K562 (cell line): Measurements from ENCODE around the gene JADE3. TPM values are rescaled to one million over a fixed set of nuclear protein-coding genes. Genes with fewer than 3 reads are reported as not detected.

Experiments used
- ATAC-seq: fragments of 200-7000 bp; cut with Tn5 transposase; 3 replicates; pipeline ENCODE4 v1.9.1; 2020; ENCODE audit warnings: moderate library complexity
- BruUV-seq: library from RNA; stranded (reverse); fragments of 400-500 nt; replicated peaks from 2 replicates; lab custom pipeline; 2021; lab: Mats Ljungman, UMichigan
- CTCF ChIA-PET: fragments of 300-600 bp; formaldehyde crosslinking; extraction: SDS; loops from one replicate; lab custom pipeline; 2021; ENCODE audit warnings: low intra/inter-chr PET ratio; lab: Yijun Ruan, JAX
- POLR2A ChIA-PET: fragments of 300-600, 350-650 bp; sonication (Branson Sonifier 250); formaldehyde crosslinking; extraction: SDS; loops from one replicate; lab custom pipeline; 2021; ENCODE audit warnings: antibody characterized with exemption, inconsistent platforms; lab: Yijun Ruan, JAX
- DNase-seq, 4 experiments: peaks; one replicate each; pipeline versions ENCODE4 v3.0.0 to v3.0.0-alpha.2; 2011 to 2018; ENCODE audit warnings: low spot score in 3 of 4, mixed read lengths in 3 of 4; ENCODE audit errors: extremely low read depth in 1 of 4
- FAIRE-seq: peaks from 2 replicates; lab custom pipeline; 2011; peaks lifted over from hg19 to GRCh38; lab: Jason Lieb, UNC
- H2AFZ ChIP-seq: 2 replicates; pipeline ENCODE4 v1.6.0; 2011; ENCODE audit warnings: low read depth, low read length, control low read depth, inconsistent platforms
- H3K27ac ChIP-seq: fragments of 200-600 bp; 3 replicates; pipeline ENCODE4 v1.8.0; 2011; ENCODE audit warnings: low read depth, mild to moderate bottlenecking, control low read depth, inconsistent platforms, low read length, moderate library complexity, mixed read lengths; ENCODE audit errors: extremely low read depth
- H3K27me3 ChIP-seq, 2 experiments: fragments of 300-600 bp in 1 of 2; 2 replicates in 1 of 2; 3 replicates in 1 of 2; pipeline versions ENCODE4 v1.6.0 to v1.8.0; 2011; ENCODE audit warnings: inconsistent platforms in 2 of 2, low read length in 2 of 2, mild to moderate bottlenecking in 1 of 2, mixed read lengths in 1 of 2, moderate library complexity in 1 of 2; ENCODE audit not compliant: control insufficient read depth in 2 of 2, insufficient read depth in 2 of 2
- H3K36me3 ChIP-seq: fragments of 300-600 bp; 3 replicates; pipeline ENCODE4 v1.8.0; 2011; ENCODE audit warnings: mild to moderate bottlenecking, low read length, inconsistent platforms; ENCODE audit not compliant: control insufficient read depth, insufficient read depth
- H3K4me1 ChIP-seq, 2 experiments: fragments of 200-600 bp in 1 of 2; replicated peaks in 1 of 2; 2 replicates in 1 of 2; 3 replicates in 1 of 2; pipeline versions ENCODE4 v1.5.1 to v1.8.0; 2011; ENCODE audit warnings: inconsistent platforms in 2 of 2, low read length in 2 of 2, mild to moderate bottlenecking in 1 of 2, mixed read lengths in 1 of 2, moderate library complexity in 1 of 2; ENCODE audit not compliant: control insufficient read depth in 2 of 2, insufficient read depth in 2 of 2
- H3K4me2 ChIP-seq: 2 replicates; pipeline ENCODE4 v1.6.1; 2011; ENCODE audit warnings: low read length, control low read depth, inconsistent platforms, mixed read lengths; ENCODE audit not compliant: insufficient read depth
- H3K4me3 ChIP-seq: fragments of 200-600 bp; sonication (generic), shearing (Covaris generic); 2 replicates; pipeline ENCODE4 v1.5.1; 2016; ENCODE audit warnings: control low read depth, inconsistent platforms
- H3K79me2 ChIP-seq: fragments of 200-600 bp; 3 replicates; pipeline ENCODE4 v1.8.0; 2011; ENCODE audit warnings: low read length, inconsistent platforms; ENCODE audit not compliant: control insufficient read depth, insufficient read depth
- H3K9ac ChIP-seq, 2 experiments: 2 replicates each; pipeline versions ENCODE4 v1.6.0 to v1.6.1; 2011; ENCODE audit warnings: low read depth in 2 of 2, low read length in 2 of 2, control low read depth in 1 of 2, inconsistent platforms in 1 of 2, mild to moderate bottlenecking in 1 of 2, mixed read lengths in 1 of 2; ENCODE audit not compliant: insufficient read depth in 1 of 2
- H3K9me1 ChIP-seq: one replicate; pipeline ENCODE4 v1.6.0; 2011; ENCODE audit warnings: inconsistent platforms, mild to moderate bottlenecking, low read length, moderate library complexity; ENCODE audit not compliant: control insufficient read depth, insufficient read depth
- H3K9me3 ChIP-seq: replicated peaks from 2 replicates; pipeline ENCODE4 v1.5.1; 2011; ENCODE audit warnings: low read depth, low read length, inconsistent platforms; ENCODE audit not compliant: control insufficient read depth, insufficient read depth
- H4K20me1 ChIP-seq: replicated peaks from 2 replicates; pipeline ENCODE4 v1.6.1; 2011; ENCODE audit warnings: low read length, inconsistent platforms, mixed read lengths; ENCODE audit not compliant: control insufficient read depth, insufficient read depth
- CTCF ChIP-seq, 3 experiments: IDR thresholded peaks in 2 of 3; conservative IDR thresholded peaks in 1 of 3; 2 replicates each; pipeline ENCODE4 v1.5.1; 2011 to 2012; ENCODE audit warnings: low read length in 3 of 3, mild to moderate bottlenecking in 3 of 3, control low read depth in 2 of 3, improper control_type of control experiment in 1 of 3, inconsistent platforms in 1 of 3, low read depth in 1 of 3, mixed read lengths in 1 of 3, moderate library complexity in 1 of 3; ENCODE audit not compliant: insufficient read depth in 2 of 3
- DACH1 ChIP-seq: fragments of 450-650 bp; IDR thresholded peaks from 2 replicates; pipeline ENCODE4 v1.6.1; 2018; ENCODE audit not compliant: partially characterized antibody
- RAD21 ChIP-seq, 2 experiments: fragments of 250-450 bp in 1 of 2; fragments of 450-650 bp in 1 of 2; sonication (Bioruptor Pico) in 1 of 2; formaldehyde crosslinking in 1 of 2; IDR thresholded peaks in 1 of 2; conservative IDR thresholded peaks in 1 of 2; 2 replicates each; pipeline versions ENCODE4 v1.4.0 to v1.8.0; 2020 to 2022; ENCODE audit warnings: mild to moderate bottlenecking in 2 of 2, moderate library complexity in 1 of 2
- REST ChIP-seq, 2 experiments: fragments of 450-650 bp; formaldehyde crosslinking in 1 of 2; IDR thresholded peaks; 2 replicates each; pipeline versions ENCODE4 v1.4.0 to v1.6.1; 2014 to 2020; ENCODE audit warnings: mild to moderate bottlenecking in 2 of 2, borderline replicate concordance in 1 of 2, low read depth in 1 of 2
- SMC3 ChIP-seq: conservative IDR thresholded peaks from 2 replicates; pipeline ENCODE4 v1.6.1; 2011; ENCODE audit warnings: low read depth, low read length, improper control_type of control experiment; ENCODE audit not compliant: insufficient read depth
- STAT5B ChIP-seq: fragments of 250-450 bp; sonication (Bioruptor Pico); IDR thresholded peaks from 2 replicates; pipeline ENCODE4 v1.8.0; 2021; ENCODE audit warnings: mild to moderate bottlenecking, inconsistent platforms
- ZC3H8 ChIP-seq: fragments of 450-650 bp; IDR thresholded peaks from 2 replicates; pipeline ENCODE4 v1.6.1; 2017
- in situ Hi-C: fragments of 300-500 bp; cut with MboI; formaldehyde crosslinking; loops from 4 replicates; pipeline ENCODE4 v1.15.0; 2018; ENCODE audit warnings: inconsistent platforms, mixed read lengths
- intact Hi-C: fragments of 100-400 bp; cut with micrococcal nuclease; formaldehyde crosslinking; loops from 2 replicates; pipeline ENCODE4 v1.14.2; 2022
- polyA plus RNA-seq, 8 experiments: library from polyadenylated mRNA; depleted of rRNA in 4 of 8; stranded (reverse) in 5 of 8; unstranded in 3 of 8; fragments of >200 nt; fragmentation: Nextera tagmentation in 2 of 8; fragmentation: Illumina TruSeq in 1 of 8; extraction: Ambion mirVana in 2 of 8; extraction: Trizol in 1 of 8; gene quantifications; 2 replicates each; pipeline versions ENCODE4 v1.2.1 to v1.2.3, GENCODE V29; 2011 to 2014; ENCODE audit warnings: inconsistent platforms in 1 of 8, missing spikeins in 1 of 8
- total RNA-seq, 7 experiments: library from RNA; depleted of rRNA in 6 of 7; stranded (reverse); fragments of >200 nt in 6 of 7; fragmentation: Illumina TruSeq in 2 of 7; extraction: Trizol in 2 of 7; gene quantifications; 2 replicates each; pipeline versions ENCODE4 v1.2.1 to v1.2.3, GENCODE V29; 2011 to 2021; ENCODE audit warnings: low replicate concordance in 1 of 7

JADE3 gene
- total and polyA plus RNA-seq, 9 of the 15 experiments (the other 6 are each of a cell fraction or from before 2014, with no cell fraction given) = 2.6 to 10.0 (median 7.0) TPM

GRCh38 chrX:47030339-47030738 lies 118.1 kb downstream of the JADE3 start:
- peak; percentile 56; the same call in 2 of the 3 replicates for ATAC-seq
- H3K9me3 ChIP-seq = no peaks in the 10 kb centered on the region
- DNase-seq = peak; percentile 30 to 69 (median 37)

More at GRCh38 chrX:47030339-47030738, 118.1 kb downstream of the JADE3 start:
- intact Hi-C loops = loop anchor here (1.0 kb wide), 1 partner anchor 271 kb away; the partner anchor contains the start of gene SLC9A7
- H3K4me1 ChIP-seq = no peaks in the 10 kb centered on the region
- no peaks in the 10 kb centered on the region for H3K79me2 ChIP-seq
- no peak overlapping the region for H3K27ac ChIP-seq
- CTCF ChIA-PET = interaction anchor here (0.6 to 0.9 kb wide), 3 partner anchors 163 to 650 kb away, joined by 3 read pairs; partner anchors contain the start of gene SLC9A7
- no peak for TF ChIP-seq STAT5B (CRISPR knock-in tag)
- TF ChIP-seq DACH1 = no peak
- TF ChIP-seq REST (IDR thresholded peaks at IDR 0.05; ENCODE audit: borderline replicate concordance) = peak; percentile 52; the same call in 1 of the 2 replicates
- TF ChIP-seq REST (CRISPR knock-in tag; IDR thresholded peaks at IDR 0.05; ENCODE audit: low read depth) = no peak
- TF ChIP-seq CTCF (IDR thresholded peaks at IDR 0.05 in 2 of 3, conservative IDR thresholded peaks at IDR 0.05 in 1 of 3; ENCODE audit: insufficient read depth in 2 of 3, low read depth in 1 of 3, low read length in 3 of 3) = peak; percentile 40 to 65 (median 46); a peak in 4 of 6 replicates
- peak; percentile 43 to 74 for TF ChIP-seq RAD21 (CRISPR knock-in tag; conservative IDR thresholded peaks at IDR 0.05 in 1 of 2, IDR thresholded peaks at IDR 0.05 in 1 of 2)
- TF ChIP-seq ZC3H8 = no peak
- peak; percentile 39; the same call in 1 of the 2 replicates for TF ChIP-seq SMC3
- no peaks in the 10 kb centered on the region for H3K27me3 ChIP-seq
- no peak overlapping the region for H3K4me3 ChIP-seq
- POLR2A ChIA-PET = interaction anchor here (0.6 kb wide), 2 partner anchors 18 to 129 kb away, joined by 3 read pairs; no protein-coding TSS in a partner anchor
- no peaks in the 10 kb centered on the region; the same call in 2 of the 3 replicates for H3K36me3 ChIP-seq
- no peak overlapping the region for H2AFZ ChIP-seq
- FAIRE-seq = peak; percentile 35
- H3K9me1 ChIP-seq = no peaks in the 10 kb centered on the region
- no peak overlapping the region for H3K4me2 ChIP-seq
- no TSS peak for BruUV-seq
- H4K20me1 ChIP-seq = no peaks in the 10 kb centered on the region
- in situ Hi-C loops = no loop called here
- no peak overlapping the region for H3K9ac ChIP-seq
